SK-N-MC (cell line): ENCODE measurements around the gene ADAMTS12.

Experiments
- DNase-seq: peaks from one replicate; pipeline ENCODE4 v3.0.0-alpha.2; 2011; ENCODE audit warnings: low read depth, low spot score
- H3K27ac ChIP-seq: fragments of 200-600 bp; sonication (generic); 2 replicates; pipeline ENCODE4 v1.5.1; 2016; ENCODE audit warnings: mixed run types
- H3K36me3 ChIP-seq: fragments of 200-600 bp; sonication (generic); 2 replicates; pipeline ENCODE4 v1.6.1; 2017; ENCODE audit warnings: antibody characterized with exemption, low read length, mixed read lengths; ENCODE audit not compliant: insufficient read depth
- H3K4me3 ChIP-seq: fragments of 200-600 bp; sonication (generic); 2 replicates; pipeline ENCODE4 v1.5.1; 2016
- H3K9ac ChIP-seq: fragments of 200-600 bp; sonication (generic); 2 replicates; pipeline ENCODE4 v1.8.0; 2017; ENCODE audit warnings: mixed run types, mixed read lengths; ENCODE audit not compliant: insufficient read length
- H3K9me3 ChIP-seq: fragments of 200-600 bp; sonication (generic); 2 replicates; pipeline ENCODE4 v1.6.1; 2017; ENCODE audit warnings: low read depth, mild to moderate bottlenecking, antibody characterized with exemption, low read length, moderate library complexity, mixed read lengths
- EZH2 ChIP-seq: fragments of 200-600 bp; sonication (generic); IDR thresholded peaks from one replicate; pipeline ENCODE4 v1.6.1; 2017; ENCODE audit warnings: antibody characterized with exemption
- FOXP2 ChIP-seq: optimal IDR thresholded peaks from 2 replicates; pipeline ENCODE3; 2011; ENCODE audit warnings: mild to moderate bottlenecking, moderate library complexity; ENCODE audit not compliant: insufficient read depth; ENCODE audit errors: extremely low read length, control extremely low read depth
- POLR2AphosphoS5 ChIP-seq: IDR thresholded peaks from 2 replicates; pipeline ENCODE4 v1.6.1; 2012; ENCODE audit warnings: mild to moderate bottlenecking, low read depth, low read length, borderline replicate concordance

ADAMTS12 gene

DNA sequence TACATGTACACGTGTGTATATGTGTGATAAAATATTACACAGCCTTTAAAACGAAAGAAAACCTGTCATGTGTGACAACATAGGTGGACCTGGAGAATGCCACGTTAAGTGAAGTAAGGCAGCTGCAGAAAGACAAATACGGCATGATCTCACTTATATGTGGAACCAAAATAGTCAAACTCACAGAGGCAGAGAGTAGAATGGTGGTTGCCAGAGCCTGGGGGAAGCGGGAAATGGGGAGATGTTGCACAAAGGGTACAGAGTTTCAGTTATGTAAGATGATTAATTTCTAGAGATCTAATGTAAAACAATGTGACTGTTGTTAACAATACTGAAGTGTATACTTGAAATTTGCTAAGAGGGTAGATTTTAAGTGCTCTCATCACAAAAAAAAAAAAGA, 34.8 kb downstream of the ADAMTS12 start:
- H3K9ac ChIP-seq = no peak overlapping the region
- no peak for DNase-seq
- H3K4me3 ChIP-seq = no peak overlapping the region
- H3K36me3 ChIP-seq = no peaks in the 10 kb centered on the region
- TF ChIP-seq FOXP2 = no peak
- TF ChIP-seq EZH2 = no peak
- TF ChIP-seq POLR2AphosphoS5 = no peak
- no peaks in the 10 kb centered on the region for H3K9me3 ChIP-seq
- no peak overlapping the region for H3K27ac ChIP-seq

DNA sequence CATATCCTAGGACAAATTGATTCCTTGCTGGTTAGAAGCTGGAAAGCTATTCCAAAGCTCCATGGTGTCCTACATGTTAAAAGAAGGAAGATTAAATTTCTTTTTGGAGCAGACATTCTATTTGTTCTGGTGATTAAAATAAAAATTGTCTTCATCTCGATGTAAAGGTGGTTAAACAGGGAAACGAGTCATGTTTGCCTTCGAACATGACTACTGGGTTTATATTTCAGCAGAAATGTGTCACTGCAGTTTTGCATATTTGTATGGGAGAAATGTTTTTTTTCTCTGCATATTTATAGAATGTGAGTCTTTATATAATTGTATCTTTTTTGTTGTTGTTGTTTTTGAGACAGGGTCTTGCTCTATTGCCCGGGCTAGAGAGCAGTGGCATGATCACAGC, 36.4 kb downstream of the ADAMTS12 start:
- Histone ChIP-seq H3K4me3 (no peak overlapping the region), H3K9ac (no peak overlapping the region), H3K36me3 (no peaks in the 10 kb centered on the region), H3K9me3 (no peaks in the 10 kb centered on the region), H3K27ac (no peak overlapping the region)
- TF ChIP-seq EZH2 (no peak), FOXP2 (no peak), POLR2AphosphoS5 (no peak)
- no peak for DNase-seq

DNA sequence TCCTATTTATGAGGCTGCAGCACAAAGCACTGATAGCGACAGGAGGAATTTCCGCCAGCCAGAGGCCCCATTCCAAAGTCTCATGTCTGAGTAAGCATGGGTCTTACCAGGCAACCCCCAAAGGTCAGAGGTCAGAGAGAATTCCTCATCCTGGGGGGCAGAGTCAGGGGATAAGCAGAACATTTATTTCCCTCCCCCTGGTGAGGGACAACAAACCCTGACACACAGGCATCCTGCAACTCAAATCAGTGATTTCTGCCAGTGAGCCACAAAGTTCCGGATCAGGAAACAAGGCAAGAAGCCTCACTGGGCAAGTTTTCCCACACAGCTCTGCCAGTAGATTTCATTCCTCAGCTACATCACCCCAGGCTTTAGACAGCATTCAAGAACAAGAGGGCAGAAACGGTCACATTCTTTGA, 37.0 kb downstream of the ADAMTS12 start:
- no peaks in the 10 kb centered on the region for H3K36me3 ChIP-seq
- DNase-seq = no peak
- H3K9ac ChIP-seq = no peak overlapping the region
- H3K27ac ChIP-seq = no peak overlapping the region
- H3K4me3 ChIP-seq = no peak overlapping the region
- H3K9me3 ChIP-seq = no peaks in the 10 kb centered on the region
- TF ChIP-seq EZH2 = no peak
- no peak for TF ChIP-seq POLR2AphosphoS5
- no peak for TF ChIP-seq FOXP2

DNA sequence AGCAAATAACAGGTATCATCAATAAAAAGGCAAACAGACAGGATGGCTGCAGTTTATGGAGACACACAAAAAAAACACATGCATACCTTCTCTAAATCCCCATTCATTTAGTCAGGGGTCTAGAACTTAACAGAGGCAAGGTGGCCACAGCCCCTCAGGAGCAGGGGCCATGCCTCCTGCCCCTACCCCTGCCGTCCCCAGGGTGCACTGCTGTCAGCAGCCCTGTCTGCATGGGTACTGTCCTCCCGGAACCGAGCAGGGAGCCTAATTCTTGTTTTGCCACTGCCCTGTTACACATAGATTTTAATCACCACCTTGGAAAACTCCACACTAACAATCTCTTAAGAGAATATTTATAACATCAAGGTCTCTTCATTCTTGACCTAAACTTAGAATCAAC, 39.0 kb downstream of the ADAMTS12 start:
- H3K9me3 ChIP-seq = no peaks in the 10 kb centered on the region
- no peak overlapping the region for H3K4me3 ChIP-seq
- no peak for DNase-seq
- H3K36me3 ChIP-seq = no peaks in the 10 kb centered on the region
- H3K27ac ChIP-seq = no peak overlapping the region
- no peak overlapping the region for H3K9ac ChIP-seq
- TF ChIP-seq FOXP2 (no peak), POLR2AphosphoS5 (no peak), EZH2 (no peak)

DNA sequence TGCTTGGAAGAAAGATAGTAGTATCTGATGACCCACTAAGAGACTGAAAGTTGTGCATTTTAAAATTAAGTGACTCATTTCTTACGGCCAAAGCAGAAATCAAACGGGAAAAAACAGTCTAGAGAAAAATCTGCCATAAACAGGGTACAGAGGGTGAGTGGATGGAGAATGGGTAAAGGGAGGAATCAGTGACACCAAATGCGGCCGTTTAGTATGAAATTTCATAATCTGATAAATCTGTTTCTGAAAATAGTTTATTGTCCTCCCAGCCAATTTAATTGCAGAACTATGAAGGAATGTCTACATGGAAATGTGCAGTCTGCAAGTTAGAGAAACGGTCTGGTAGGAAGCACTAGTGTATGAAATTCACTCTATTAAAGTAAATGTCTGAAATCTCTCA, 39.5 kb downstream of the ADAMTS12 start:
- no peak overlapping the region for H3K27ac ChIP-seq
- no peak overlapping the region for H3K9ac ChIP-seq
- no peak for TF ChIP-seq EZH2
- no peaks in the 10 kb centered on the region for H3K9me3 ChIP-seq
- no peak for DNase-seq
- H3K36me3 ChIP-seq = no peaks in the 10 kb centered on the region
- no peak overlapping the region for H3K4me3 ChIP-seq

DNA sequence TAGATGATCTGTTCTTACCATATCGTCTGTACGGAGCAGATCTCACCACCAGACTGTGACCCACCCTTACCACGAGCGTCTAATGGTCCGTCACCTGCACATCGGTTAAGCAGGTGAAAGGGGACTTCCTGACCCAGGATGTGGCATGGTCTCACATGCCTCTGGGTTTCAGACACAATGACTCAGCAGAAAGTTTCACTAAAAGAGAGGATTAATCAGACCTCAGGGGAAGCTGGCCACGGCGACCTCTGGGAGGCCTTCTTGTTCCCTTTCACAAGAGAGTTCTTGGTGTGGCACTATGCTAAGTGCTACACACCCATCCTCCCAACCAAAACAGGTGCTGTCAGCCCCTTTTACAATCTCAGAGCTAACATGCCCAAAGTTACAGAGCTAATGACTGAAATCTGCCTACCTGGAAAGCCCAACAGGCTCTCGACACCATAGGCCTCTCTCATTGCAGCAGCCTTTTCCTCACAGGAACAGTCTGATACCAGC, 41.6 kb downstream of the ADAMTS12 start:
- no peak overlapping the region for H3K9ac ChIP-seq
- no peaks in the 10 kb centered on the region for H3K9me3 ChIP-seq
- H3K27ac ChIP-seq = no peak overlapping the region
- no peak overlapping the region for H3K4me3 ChIP-seq
- DNase-seq = no peak
- H3K36me3 ChIP-seq = no peaks in the 10 kb centered on the region
- TF ChIP-seq EZH2 (no peak), POLR2AphosphoS5 (no peak), FOXP2 (no peak)

DNA sequence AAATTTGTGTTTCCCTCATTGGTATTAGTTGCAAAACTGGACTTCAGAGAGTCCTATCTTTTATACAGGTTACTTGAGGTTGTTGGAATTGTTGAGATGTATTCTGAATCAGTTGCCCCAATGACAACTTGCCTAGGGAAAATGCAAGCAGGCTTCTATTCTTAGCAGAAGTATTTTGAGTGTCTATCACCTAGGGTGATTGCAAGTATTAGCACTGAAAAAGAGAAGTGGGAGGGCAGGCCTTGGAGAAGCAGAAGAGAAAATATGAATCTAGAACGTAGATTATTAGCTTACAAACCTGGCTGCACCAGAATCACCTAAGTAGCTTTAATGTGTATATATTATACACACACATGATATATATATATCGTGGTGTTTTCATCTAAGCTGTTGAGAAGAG, 43.2 kb downstream of the ADAMTS12 start:
- H3K9me3 ChIP-seq = no peaks in the 10 kb centered on the region
- H3K4me3 ChIP-seq = no peak overlapping the region
- no peaks in the 10 kb centered on the region for H3K36me3 ChIP-seq
- no peak overlapping the region for H3K9ac ChIP-seq
- H3K27ac ChIP-seq = no peak overlapping the region
- no peak for TF ChIP-seq FOXP2
- TF ChIP-seq EZH2 = no peak
- TF ChIP-seq POLR2AphosphoS5 = no peak
- DNase-seq = no peak

DNA sequence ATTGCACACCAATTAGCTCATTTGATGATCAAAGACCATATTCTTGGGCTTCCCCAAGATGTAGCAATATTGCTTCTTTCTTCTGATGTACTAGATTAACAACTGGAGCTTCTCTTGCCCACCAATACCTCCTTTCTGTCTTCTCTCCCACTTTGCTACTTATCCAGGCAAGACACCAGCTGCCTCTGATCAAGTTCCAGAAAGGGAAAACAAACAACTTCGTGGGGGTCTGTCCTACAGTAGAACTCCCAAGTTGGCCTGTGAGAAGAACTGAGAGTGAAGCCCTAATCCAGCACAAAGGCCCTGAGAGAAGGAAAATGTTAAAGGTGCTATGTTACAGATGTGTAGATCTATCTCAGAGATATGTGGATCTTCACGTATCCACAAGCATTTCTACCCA, 44.9 kb downstream of the ADAMTS12 start:
- H3K4me3 ChIP-seq = no peak overlapping the region
- no peak overlapping the region for H3K27ac ChIP-seq
- H3K9ac ChIP-seq = no peak overlapping the region
- no peaks in the 10 kb centered on the region for H3K36me3 ChIP-seq
- no peak for TF ChIP-seq FOXP2
- no peak for TF ChIP-seq EZH2
- TF ChIP-seq POLR2AphosphoS5 = no peak
- H3K9me3 ChIP-seq = no peaks in the 10 kb centered on the region
- no peak for DNase-seq

DNA sequence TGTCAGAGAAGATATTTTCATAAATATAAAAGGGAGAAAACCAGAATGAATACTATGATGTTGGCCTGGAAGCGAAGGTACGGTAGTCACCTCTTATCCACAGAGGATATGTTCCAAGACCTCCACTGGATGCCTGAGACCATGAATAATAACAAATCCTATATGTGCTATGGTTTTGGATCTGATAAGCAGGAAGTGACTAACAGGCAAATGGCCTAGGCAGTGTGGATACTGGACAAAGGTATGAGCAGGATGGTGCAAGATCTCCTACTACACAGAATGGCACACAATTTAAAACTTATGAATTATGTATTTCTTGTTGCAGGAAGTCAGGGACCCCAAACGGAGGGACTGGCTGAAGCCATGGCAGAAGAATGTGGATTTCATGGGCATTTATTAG, 48.2 kb downstream of the ADAMTS12 start:
- no peak overlapping the region for H3K9ac ChIP-seq
- H3K36me3 ChIP-seq = no peaks in the 10 kb centered on the region
- no peak for TF ChIP-seq FOXP2
- no peak for TF ChIP-seq EZH2
- no peak for TF ChIP-seq POLR2AphosphoS5
- no peak for DNase-seq
- no peak overlapping the region for H3K27ac ChIP-seq
- no peaks in the 10 kb centered on the region for H3K9me3 ChIP-seq
- H3K4me3 ChIP-seq = no peak overlapping the region
